Ureter (tissue), 1 donor: ENCODE data around the gene TBC1D2. TPM values are rescaled to one million over a fixed set of nuclear protein-coding genes. Genes with fewer than 3 reads are reported as not detected.
A peak's percentile ranks its signal among the peaks of the same experiment; 100 is the strongest.
"Not testable (repeated sequence)": the region's sequence is repeated elsewhere in the genome, so short reads cannot be mapped to it uniquely, and the experiment has no call there.

Source experiments
- DNase-seq: peaks from one replicate; pipeline ENCODE4 v3.0.0-alpha.2; 2020; ENCODE audit warnings: low spot score
- total RNA-seq: library from RNA; stranded (reverse); gene quantifications from one replicate; pipeline ENCODE4 v1.2.4, GENCODE V29; 2023
- donor health status: DM: yes; HTN: yes; CAD: no.

The TBC1D2 gene
- total RNA-seq, 1 donor from 2014 or later, result 60.8 TPM

GRCh38 chr9:98187926-98188325 lies 67.5 kb downstream of the TBC1D2 start:
- DNase-seq, result no peak

- no peak for DNase-seq
Measured at GRCh38 chr9:98186236-98186635, 69.2 kb downstream of the TBC1D2 start.

- no peak for DNase-seq
Measured at GRCh38 chr9:98185611-98186171, 69.8 kb downstream of the TBC1D2 start.

DNA sequence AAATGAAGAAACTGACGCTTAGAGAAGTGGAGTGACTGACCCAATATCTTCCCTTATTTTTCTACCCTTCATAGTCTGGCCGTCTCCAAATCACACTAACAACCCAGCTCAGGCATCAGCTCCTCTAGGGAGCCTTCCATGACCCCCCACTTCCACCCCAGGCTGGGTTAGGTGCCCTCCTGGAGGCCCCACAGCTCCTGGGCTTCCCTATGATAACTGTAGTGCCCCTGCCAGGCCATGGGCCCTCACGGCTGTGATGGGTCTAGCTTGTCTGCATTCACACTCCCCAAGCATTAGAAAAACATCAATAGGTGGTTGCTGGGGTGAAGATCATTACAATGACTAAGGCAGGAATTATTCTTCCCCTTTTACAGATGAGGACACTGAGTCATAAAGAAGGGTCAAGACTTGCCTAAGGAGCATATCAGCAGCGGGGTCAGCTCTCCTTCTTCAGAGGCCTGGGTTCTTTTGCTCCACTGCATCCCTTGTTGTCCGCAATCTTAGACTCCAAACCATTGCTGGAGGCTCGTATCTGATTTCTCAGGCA lies 70.4 kb downstream of the TBC1D2 start:
- no peak for DNase-seq

- DNase-seq, result no peak
Measured at GRCh38 chr9:98184326-98184725, 71.1 kb downstream of the TBC1D2 start.

DNA sequence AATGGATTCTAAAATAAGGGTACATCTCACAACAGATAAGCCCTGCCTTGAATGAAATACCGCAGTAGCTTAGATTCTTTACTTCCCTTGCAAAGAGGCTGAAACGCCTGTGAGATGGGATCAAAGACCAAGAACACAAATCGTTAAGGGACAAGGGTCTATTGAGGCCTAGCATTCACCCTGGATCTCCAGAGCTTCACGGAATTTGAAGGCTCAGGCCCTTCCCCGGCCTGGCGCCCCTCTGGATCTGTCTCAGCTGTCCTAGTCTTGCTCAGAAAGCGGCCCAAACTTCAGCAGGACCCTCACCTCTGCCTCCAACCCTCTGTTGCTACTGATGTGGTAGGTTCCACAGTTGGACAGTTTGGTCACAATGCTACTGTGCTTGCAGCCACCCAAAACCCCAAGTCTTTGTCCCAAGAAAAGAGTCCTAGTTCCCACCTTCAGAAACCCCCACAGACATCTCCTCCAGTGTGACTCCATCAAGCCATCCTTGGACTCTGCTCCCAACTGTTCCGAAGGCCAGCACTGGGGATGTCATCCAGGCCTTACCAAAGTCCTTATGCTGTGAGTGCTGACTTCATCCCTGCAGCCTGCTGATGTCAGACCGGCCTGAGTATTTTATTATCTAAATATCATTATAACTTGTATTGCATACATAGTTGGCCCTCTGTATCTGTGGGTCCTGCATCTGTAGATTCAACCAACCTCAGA lies 72.4 kb downstream of the TBC1D2 start:
- DNase-seq, result no peak

GRCh38 chr9:98182069-98182820 lies 73.2 kb downstream of the TBC1D2 start:
- DNase-seq, result no peak

DNA sequence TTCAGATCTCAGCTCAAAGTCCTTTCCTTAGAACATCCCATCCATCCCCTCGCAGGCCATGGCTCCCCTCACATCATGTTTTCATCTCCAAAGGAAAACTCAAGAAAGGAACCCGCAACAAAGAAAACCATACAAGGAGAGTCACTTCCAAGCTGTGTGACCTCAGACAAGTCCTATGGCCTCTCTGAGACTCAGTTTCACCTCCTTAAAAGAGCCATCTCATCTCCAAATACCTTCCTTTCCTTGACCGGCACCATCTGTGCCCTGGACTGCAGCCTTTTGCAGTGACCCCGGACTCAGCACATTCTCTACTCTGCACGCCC lies 73.7 kb downstream of the TBC1D2 start:
- no peak for DNase-seq

DNA sequence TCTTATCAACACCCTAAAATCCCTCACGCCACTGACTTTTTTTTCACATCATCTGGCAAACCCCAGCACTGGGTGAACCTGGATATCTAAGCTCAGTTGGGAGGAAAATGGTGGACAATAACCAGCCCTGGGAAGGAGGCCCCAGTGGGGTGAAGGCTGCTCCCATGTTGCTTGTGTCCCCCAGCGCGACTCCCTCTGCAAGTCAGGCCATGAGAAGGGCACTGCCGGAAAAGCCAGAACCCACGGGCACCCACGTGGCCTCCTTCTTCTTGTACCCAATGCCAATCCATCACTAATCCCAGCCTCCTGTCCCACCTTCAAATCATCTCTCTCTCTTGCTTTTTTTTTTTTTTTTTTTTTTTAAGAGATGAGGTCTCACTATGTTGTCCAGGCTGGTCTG lies 74.5 kb downstream of the TBC1D2 start:
- DNase-seq, result no peak

GRCh38 chr9:98178874-98179850 lies 76.3 kb downstream of the TBC1D2 start:
- no peak for DNase-seq

GRCh38 chr9:98176391-98177259 lies 78.8 kb downstream of the TBC1D2 start:
- DNase-seq, result no peak

DNA sequence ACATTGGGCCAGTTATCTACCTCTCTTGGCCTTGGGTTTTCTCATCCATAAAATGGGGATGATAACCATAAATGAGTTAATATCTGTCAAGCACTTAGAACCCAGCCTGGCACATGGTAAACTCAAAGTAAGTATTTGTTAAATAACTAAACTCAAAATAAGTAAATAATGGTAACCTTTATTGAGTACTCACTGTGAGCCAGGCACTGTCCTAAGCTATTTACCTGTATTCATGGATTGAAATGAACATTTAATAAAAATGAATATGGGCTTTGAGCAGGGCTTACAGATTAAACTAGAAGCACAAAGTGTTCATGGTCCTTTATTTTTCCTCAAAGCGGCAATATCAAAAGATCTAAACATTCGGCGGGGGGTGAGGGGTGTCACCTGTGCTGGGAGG lies 79.7 kb downstream of the TBC1D2 start:
- no peak for DNase-seq

- no peak for DNase-seq
Measured at GRCh38 chr9:98175028-98175569, 80.3 kb downstream of the TBC1D2 start.

DNA sequence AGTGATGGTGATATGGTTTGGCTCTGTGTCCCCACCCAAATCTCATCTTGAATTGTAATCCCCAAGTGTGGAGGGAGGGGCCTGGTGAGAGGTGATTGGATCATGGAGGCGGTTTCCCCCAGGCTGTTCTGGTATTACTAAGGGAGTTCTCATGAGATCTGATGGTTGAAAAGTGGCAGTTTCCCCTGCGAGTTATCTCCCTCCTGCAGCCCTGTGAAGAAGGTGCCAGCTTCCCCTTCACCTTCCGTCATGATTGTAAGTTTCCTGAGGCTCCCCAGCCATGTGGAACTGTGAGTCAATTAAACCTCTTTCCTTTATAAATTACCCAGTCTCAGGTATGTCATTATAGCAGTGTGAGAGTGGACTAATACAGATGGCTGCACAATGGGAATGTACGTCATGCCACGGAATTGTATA lies 80.9 kb downstream of the TBC1D2 start:
- not testable (repeated sequence) for DNase-seq

- DNase-seq, result no peak
Measured at GRCh38 chr9:98173181-98173580, 82.3 kb downstream of the TBC1D2 start.

DNA sequence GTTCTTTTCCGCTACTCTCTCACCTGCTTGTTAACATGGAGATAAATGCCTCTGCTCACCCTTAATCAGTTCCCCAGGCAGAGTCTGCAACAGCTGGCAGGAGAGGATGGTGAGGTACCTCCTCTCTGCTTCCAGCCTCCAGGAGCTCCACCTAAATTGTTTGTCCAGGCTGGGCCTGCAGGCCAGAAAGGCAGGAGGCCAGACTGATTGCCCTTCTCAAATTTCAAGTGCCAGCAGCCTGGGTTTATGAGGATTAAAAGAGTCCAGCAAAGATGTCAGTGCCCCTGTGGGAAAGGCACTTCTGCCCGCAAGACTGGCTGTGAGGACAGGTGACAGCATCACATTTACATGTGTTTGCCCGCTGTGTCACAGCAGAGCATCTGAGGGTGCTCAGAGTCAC lies 82.8 kb downstream of the TBC1D2 start:
- no peak for DNase-seq

GRCh38 chr9:98171176-98171925 lies 84.1 kb downstream of the TBC1D2 start:
- no peak for DNase-seq

- peak; percentile 70 for DNase-seq
Measured at GRCh38 chr9:98168941-98169488, 86.4 kb downstream of the TBC1D2 start.

GRCh38 chr9:98168153-98168780 lies 87.2 kb downstream of the TBC1D2 start:
- no peak for DNase-seq
